ENCODE results near the gene CCDC102A.

The CCDC102A gene

DNA sequence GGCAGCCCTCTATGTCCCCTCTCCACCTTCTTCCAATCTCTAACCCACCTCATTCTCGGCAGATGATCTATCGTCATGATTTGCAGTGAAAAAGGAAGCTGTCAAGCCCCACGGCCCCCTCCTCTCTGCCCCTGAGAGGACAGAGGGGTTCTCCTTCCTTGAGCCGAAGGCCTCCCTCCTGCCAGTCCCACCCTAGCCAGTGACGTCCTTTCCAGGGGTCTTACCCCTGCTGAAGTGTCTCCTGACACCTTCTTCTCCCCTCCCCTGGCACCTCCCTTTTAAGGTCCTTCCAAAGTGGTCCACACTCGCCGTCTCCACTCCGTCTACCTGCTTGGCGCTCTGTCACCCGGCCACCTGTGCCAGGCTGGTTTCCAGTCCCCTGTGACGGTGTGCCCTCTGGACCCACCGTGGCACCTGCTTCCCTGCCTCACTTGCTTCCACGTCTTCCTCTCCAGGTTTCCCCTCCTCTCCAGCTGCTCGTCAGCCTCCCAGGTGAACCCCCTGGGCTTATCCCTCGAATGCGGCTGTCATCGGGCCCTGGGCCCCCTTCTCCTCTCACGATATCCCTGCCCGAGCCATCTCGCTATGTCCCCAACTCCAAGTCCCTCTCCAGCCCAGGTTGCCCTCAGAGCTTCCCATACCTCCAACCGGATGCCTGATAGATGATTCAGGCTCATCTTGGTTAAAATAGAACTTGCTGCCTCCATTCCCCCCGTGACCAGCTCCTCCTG, 5.7 kb downstream of the CCDC102A start:
- Histone ChIP-seq H3K36me3 (ENCODE audit: control insufficient read depth in 2 of 2, insufficient read depth in 2 of 2, low read length in 2 of 2) (peaks cover 0 to 4% of the 10 kb centered on the region in 2 donors), H3K27me3 (ENCODE audit: control insufficient read depth in 2 of 2, insufficient read depth in 2 of 2, low read length in 2 of 2) (no peaks in the 10 kb centered on the region), H3K9ac (ENCODE audit: low read depth in 1 of 2, low read length in 2 of 2) (peak overlapping the region in 1 of 2 donors; percentile 32), H3K4me3 (ENCODE audit: low read length in 2 of 2) (no peak overlapping the region), H3K4me1 (ENCODE audit: control insufficient read depth in 2 of 2, insufficient read depth in 2 of 2, low read length in 2 of 2) (peaks cover 22 to 24% of the 10 kb centered on the region in 2 donors), H3K27ac (ENCODE audit: low read depth in 2 of 2, low read length in 2 of 2) (peak overlapping the region in 1 of 2 donors; percentile 52), H3K9me3 (ENCODE audit: control insufficient read depth in 2 of 2, low read length in 2 of 2) (no peaks in the 10 kb centered on the region)

DNA sequence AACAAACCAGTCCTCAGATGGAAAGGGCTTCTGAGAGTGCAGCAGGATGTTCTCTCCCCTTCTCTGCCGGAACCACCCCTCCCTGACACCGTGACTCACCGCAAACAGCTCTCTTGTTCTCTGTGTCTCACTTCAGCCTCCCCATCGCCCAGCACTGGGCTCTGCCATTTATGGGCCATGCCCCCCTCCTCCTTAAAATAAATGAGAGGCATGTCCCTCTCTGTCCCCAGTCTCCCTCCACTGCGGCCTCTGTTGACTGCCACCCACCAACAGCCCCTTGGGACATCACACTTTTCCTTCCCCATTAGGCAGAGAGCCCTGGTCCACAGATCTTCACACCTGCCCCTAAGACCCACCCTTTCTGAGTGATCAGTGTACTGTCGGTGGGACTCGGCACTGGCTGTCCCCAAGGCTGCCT, 6.3 kb downstream of the CCDC102A start:
- Histone ChIP-seq H3K36me3 (ENCODE audit: control insufficient read depth in 2 of 2, insufficient read depth in 2 of 2, low read length in 2 of 2) (peaks cover 0 to 4% of the 10 kb centered on the region in 2 donors), H3K4me3 (ENCODE audit: low read length in 2 of 2) (no peak overlapping the region), H3K4me1 (ENCODE audit: control insufficient read depth in 2 of 2, insufficient read depth in 2 of 2, low read length in 2 of 2) (peaks cover 17 to 21% of the 10 kb centered on the region in 2 donors), H3K9me3 (ENCODE audit: control insufficient read depth in 2 of 2, low read length in 2 of 2) (no peaks in the 10 kb centered on the region), H3K27me3 (ENCODE audit: control insufficient read depth in 2 of 2, insufficient read depth in 2 of 2, low read length in 2 of 2) (no peaks in the 10 kb centered on the region), H3K27ac (ENCODE audit: low read depth in 2 of 2, low read length in 2 of 2) (peak overlapping the region in 1 of 2 donors; percentile 52), H3K9ac (ENCODE audit: low read depth in 1 of 2, low read length in 2 of 2) (peak overlapping the region in 1 of 2 donors; percentile 32)

DNA sequence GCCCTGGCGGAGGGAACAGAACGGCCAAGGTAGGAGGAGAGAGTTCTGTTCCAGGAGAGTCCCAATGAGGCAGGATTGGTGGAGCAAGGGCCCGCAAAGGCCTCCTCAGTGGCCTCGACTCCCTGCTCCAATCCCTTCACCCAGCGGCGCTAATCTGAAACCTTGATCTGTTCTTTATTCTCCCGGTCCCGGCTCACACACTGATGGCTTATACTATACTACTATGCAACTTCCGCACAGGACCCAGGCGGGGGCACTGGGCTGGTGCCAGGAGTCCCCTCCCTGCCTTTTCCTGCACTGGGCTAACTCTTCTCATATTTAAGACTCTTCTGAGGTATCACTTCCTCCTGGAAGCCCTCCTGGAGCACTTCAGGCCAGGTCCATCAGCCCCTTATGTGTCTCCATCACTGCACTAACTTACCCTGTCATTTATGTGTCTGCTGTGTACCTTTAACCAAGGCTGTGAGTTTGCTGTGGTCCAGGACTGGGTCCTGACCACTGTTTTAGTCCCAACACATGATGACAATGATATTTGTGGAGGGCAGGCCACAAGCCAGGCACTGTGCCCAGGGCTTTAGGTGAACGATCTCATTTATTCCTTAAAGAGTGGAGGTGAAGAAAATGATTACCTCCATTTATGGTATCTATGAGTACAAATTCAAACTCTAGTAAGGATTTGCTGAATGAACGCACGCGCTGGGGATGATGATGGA, 6.8 kb downstream of the CCDC102A start:
- Histone ChIP-seq H3K27me3 (ENCODE audit: control insufficient read depth in 2 of 2, insufficient read depth in 2 of 2, low read length in 2 of 2) (no peaks in the 10 kb centered on the region), H3K4me3 (ENCODE audit: low read length in 2 of 2) (no peak overlapping the region), H3K36me3 (ENCODE audit: control insufficient read depth in 2 of 2, insufficient read depth in 2 of 2, low read length in 2 of 2) (peaks cover 0 to 4% of the 10 kb centered on the region in 2 donors), H3K4me1 (ENCODE audit: control insufficient read depth in 2 of 2, insufficient read depth in 2 of 2, low read length in 2 of 2) (peaks cover 16 to 18% of the 10 kb centered on the region in 2 donors), H3K9me3 (ENCODE audit: control insufficient read depth in 2 of 2, low read length in 2 of 2) (no peaks in the 10 kb centered on the region), H3K27ac (ENCODE audit: low read depth in 2 of 2, low read length in 2 of 2) (no peak overlapping the region), H3K9ac (ENCODE audit: low read depth in 1 of 2, low read length in 2 of 2) (no peak overlapping the region)

DNA sequence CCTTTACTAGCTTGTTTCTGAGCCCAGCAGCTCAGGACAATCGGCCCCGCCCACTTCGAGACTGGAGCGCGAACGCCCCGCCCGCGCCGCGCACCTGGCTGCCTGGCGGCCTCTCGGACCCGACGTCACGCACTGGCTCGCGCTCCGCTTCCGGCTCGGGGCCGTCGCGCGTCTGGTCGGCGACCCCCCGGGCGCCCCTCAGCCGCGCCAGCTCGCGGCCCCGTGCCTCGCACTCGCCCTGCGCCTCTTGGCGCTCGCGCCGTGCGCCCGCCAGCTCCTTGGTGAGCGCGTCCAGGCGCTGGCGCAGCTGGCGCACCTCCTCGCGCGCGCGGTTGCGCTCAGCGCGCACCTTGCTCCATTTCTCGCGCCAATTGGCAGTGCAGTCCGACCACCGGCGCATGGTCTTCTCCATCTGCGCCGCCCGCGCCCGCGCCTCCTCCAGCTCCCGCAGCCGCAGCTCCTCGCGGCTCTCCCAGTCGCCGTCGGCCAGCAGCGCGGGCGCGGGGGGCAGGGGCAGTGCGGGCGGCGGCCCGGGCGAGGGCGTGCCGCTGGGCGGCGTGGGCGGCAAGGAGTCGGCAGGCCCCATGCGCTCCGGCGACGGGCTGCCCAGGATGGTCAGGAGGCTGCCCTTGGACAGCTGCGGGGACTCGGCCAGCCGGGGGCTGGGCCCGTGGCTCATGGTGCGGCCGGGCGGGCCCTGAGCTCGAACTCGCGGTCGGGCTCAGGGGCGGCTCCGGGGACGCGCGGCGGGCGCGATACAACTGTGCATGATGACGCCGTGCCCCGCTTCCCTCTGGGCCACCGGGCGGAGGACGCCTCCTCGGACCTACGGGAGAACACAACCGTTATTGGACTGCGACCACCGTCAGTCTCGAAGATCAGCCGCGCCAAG, 7.6 kb downstream of the CCDC102A start:
- Histone ChIP-seq H3K4me3 (ENCODE audit: low read length in 2 of 2) (peak overlapping the region; percentile 13 to 40), H3K36me3 (ENCODE audit: control insufficient read depth in 2 of 2, insufficient read depth in 2 of 2, low read length in 2 of 2) (peaks cover 0 to 4% of the 10 kb centered on the region in 2 donors), H3K27ac (ENCODE audit: low read depth in 2 of 2, low read length in 2 of 2) (no peak overlapping the region), H3K9me3 (ENCODE audit: control insufficient read depth in 2 of 2, low read length in 2 of 2) (no peaks in the 10 kb centered on the region), H3K27me3 (ENCODE audit: control insufficient read depth in 2 of 2, insufficient read depth in 2 of 2, low read length in 2 of 2) (no peaks in the 10 kb centered on the region), H3K4me1 (ENCODE audit: control insufficient read depth in 2 of 2, insufficient read depth in 2 of 2, low read length in 2 of 2) (peaks cover 15% of the 10 kb centered on the region in 2 donors), H3K9ac (ENCODE audit: low read depth in 1 of 2, low read length in 2 of 2) (peak overlapping the region in 1 of 2 donors; percentile 34)

DNA sequence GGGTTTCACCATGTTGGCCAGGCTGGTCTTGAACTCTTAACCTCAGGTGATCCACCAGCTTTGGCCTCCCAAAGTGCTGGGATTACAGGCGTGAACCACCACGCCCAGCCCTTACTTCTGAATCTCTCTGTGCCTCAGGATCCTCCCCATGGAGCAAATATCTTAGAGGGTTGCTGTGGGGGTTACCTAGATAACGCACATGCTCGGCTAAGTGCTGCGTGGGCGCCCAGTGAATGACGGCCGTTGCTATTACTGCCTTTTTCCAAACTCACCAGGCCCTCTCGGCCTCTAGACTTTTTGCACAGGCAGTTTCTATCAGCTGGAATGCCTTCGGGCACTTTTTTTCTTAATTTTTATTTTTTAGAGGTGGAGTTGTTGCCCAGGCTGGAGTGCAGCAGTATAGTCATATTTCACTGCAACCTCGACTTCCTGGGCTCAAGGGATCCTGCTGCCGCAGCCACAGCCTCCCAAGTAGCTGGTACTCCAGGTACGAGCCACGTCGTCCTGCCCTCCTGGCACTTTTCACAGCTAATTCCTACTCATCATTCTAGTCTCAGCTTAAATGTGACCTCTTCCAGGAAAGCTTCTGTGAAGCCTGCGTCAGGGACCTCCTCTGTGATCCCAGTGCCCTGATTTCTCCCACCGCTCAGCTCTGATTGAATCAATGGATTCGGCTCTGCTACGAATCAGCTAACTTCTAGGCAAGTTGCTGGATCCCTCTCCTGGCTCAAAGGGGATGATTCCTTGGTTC, 8.6 kb downstream of the CCDC102A start:
- Histone ChIP-seq H3K9ac (ENCODE audit: low read depth in 1 of 2, low read length in 2 of 2) (no peak overlapping the region), H3K27ac (ENCODE audit: low read depth in 2 of 2, low read length in 2 of 2) (no peak overlapping the region), H3K4me3 (ENCODE audit: low read length in 2 of 2) (no peak overlapping the region), H3K4me1 (ENCODE audit: control insufficient read depth in 2 of 2, insufficient read depth in 2 of 2, low read length in 2 of 2) (peaks cover 11 to 13% of the 10 kb centered on the region in 2 donors), H3K27me3 (ENCODE audit: control insufficient read depth in 2 of 2, insufficient read depth in 2 of 2, low read length in 2 of 2) (no peaks in the 10 kb centered on the region), H3K36me3 (ENCODE audit: control insufficient read depth in 2 of 2, insufficient read depth in 2 of 2, low read length in 2 of 2) (peaks cover 0 to 4% of the 10 kb centered on the region in 2 donors), H3K9me3 (ENCODE audit: control insufficient read depth in 2 of 2, low read length in 2 of 2) (no peaks in the 10 kb centered on the region)

DNA sequence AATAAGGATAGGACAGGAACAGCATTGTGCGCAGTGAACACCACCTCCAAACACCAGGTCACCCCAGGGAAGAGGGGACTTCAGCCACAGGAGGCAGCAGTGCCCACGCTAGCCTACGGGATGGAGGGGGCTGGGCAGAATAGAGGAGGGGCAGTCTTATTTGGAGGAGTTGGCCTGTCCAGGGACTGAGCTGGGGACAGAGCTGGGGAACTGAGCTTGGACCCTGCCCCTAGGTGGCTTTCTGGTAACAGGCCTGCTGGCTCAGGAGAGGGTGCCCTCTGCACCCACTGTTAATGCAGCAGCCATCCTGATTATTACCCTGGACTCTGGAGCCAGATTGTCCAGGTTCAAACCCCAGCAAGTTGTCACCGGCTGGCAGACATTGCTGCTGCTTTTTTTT, 9.3 kb downstream of the CCDC102A start:
- no peak overlapping the region for H3K9ac ChIP-seq (ENCODE audit: low read depth in 1 of 2, low read length in 2 of 2)
- no peak overlapping the region for H3K27ac ChIP-seq (ENCODE audit: low read depth in 2 of 2, low read length in 2 of 2)

DNA sequence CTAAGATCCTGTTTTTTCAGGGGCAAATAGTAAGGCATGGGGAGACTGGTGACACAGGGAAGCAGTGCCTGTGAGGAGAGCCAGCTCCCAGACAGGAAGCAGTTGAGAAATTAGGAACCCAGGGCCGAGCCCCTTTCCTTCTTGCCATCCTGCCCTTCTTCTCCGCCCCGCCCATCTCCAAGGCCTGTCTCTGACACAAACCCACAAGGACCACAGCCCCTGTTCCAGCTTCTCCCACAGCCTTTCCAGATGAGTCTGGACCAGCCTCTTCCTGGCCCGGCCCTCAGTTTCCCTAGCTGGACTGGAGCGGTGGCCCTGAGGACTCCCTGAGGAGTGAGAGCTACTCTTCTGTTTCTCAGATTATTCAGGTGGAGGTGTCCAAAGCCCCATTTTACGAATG, 9.9 kb downstream of the CCDC102A start:
- Histone ChIP-seq H3K4me3 (ENCODE audit: low read length in 2 of 2) (no peak overlapping the region), H3K36me3 (ENCODE audit: control insufficient read depth in 2 of 2, insufficient read depth in 2 of 2, low read length in 2 of 2) (peaks cover 0 to 4% of the 10 kb centered on the region in 2 donors), H3K27me3 (ENCODE audit: control insufficient read depth in 2 of 2, insufficient read depth in 2 of 2, low read length in 2 of 2) (no peaks in the 10 kb centered on the region), H3K9me3 (ENCODE audit: control insufficient read depth in 2 of 2, low read length in 2 of 2) (no peaks in the 10 kb centered on the region), H3K9ac (ENCODE audit: low read depth in 1 of 2, low read length in 2 of 2) (no peak overlapping the region), H3K4me1 (ENCODE audit: control insufficient read depth in 2 of 2, insufficient read depth in 2 of 2, low read length in 2 of 2) (peaks cover 8 to 10% of the 10 kb centered on the region in 2 donors), H3K27ac (ENCODE audit: low read depth in 2 of 2, low read length in 2 of 2) (no peak overlapping the region)

More for the DNA sequence above, 9.3 kb downstream of the CCDC102A start:
- Histone ChIP-seq H3K4me1 (ENCODE audit: control insufficient read depth in 2 of 2, insufficient read depth in 2 of 2, low read length in 2 of 2) (peaks cover 8 to 10% of the 10 kb centered on the region in 2 donors), H3K4me3 (ENCODE audit: low read length in 2 of 2) (no peak overlapping the region), H3K36me3 (ENCODE audit: control insufficient read depth in 2 of 2, insufficient read depth in 2 of 2, low read length in 2 of 2) (peaks cover 0 to 4% of the 10 kb centered on the region in 2 donors), H3K27me3 (ENCODE audit: control insufficient read depth in 2 of 2, insufficient read depth in 2 of 2, low read length in 2 of 2) (no peaks in the 10 kb centered on the region), H3K9me3 (ENCODE audit: control insufficient read depth in 2 of 2, low read length in 2 of 2) (no peaks in the 10 kb centered on the region)

DNA sequence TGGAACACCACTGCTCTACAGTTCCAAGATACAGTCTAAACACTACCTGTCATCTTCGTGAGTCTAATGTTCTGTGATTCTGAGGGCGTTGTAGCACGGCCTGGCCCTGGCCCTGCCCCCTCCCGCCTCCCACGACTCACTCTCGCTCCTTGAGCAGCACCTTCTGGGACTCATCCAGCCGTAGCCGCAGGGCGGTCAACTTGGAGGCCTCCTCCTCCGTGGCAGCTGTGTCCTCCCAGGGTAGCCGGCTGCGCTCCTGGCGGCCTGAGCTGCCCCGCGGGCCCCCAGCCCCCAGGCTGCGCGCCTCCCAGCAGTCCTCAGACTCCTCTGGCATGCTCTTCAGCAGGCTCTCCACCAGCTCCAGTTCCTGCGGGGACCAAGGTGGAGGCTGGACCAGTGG, 10.6 kb downstream of the CCDC102A start:
- Histone ChIP-seq H3K27me3 (ENCODE audit: control insufficient read depth in 2 of 2, insufficient read depth in 2 of 2, low read length in 2 of 2) (no peaks in the 10 kb centered on the region), H3K9me3 (ENCODE audit: control insufficient read depth in 2 of 2, low read length in 2 of 2) (no peaks in the 10 kb centered on the region), H3K4me3 (ENCODE audit: low read length in 2 of 2) (no peak overlapping the region), H3K36me3 (ENCODE audit: control insufficient read depth in 2 of 2, insufficient read depth in 2 of 2, low read length in 2 of 2) (peaks cover 0 to 4% of the 10 kb centered on the region in 2 donors), H3K27ac (ENCODE audit: low read depth in 2 of 2, low read length in 2 of 2) (no peak overlapping the region), H3K9ac (ENCODE audit: low read depth in 1 of 2, low read length in 2 of 2) (no peak overlapping the region), H3K4me1 (ENCODE audit: control insufficient read depth in 2 of 2, insufficient read depth in 2 of 2, low read length in 2 of 2) (peaks cover 7 to 9% of the 10 kb centered on the region in 2 donors)

DNA sequence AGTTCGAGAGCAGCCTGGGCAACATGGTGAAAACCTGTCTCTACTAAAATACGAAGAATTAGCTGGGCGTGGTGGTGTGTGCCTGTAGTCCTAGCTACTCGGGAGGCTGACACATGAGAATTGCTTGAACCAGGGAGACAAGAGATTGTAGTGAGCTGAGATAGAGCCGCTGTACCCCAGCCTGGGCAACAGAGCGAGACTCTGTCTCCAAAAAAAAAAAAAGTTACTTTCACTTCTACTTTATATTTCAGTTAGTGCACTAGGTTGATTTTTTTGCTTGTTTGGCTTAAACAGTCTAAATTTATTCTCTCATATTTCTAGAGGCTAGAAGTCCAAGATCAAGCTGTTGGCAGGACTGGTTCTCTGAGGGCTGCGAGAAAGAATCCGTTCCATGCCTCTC, 13.4 kb downstream of the CCDC102A start:
- no peak overlapping the region for H3K4me3 ChIP-seq (ENCODE audit: low read length in 2 of 2)
- H3K27ac ChIP-seq (ENCODE audit: low read depth in 2 of 2, low read length in 2 of 2): no peak overlapping the region
- H3K9me3 ChIP-seq (ENCODE audit: control insufficient read depth in 2 of 2, low read length in 2 of 2): no peaks in the 10 kb centered on the region
- H3K9ac ChIP-seq (ENCODE audit: low read depth in 1 of 2, low read length in 2 of 2): no peak overlapping the region
- peaks cover 0 to 4% of the 10 kb centered on the region in 2 donors for H3K36me3 ChIP-seq (ENCODE audit: control insufficient read depth in 2 of 2, insufficient read depth in 2 of 2, low read length in 2 of 2)
- H3K4me1 ChIP-seq (ENCODE audit: control insufficient read depth in 2 of 2, insufficient read depth in 2 of 2, low read length in 2 of 2): no peaks in the 10 kb centered on the region
- no peaks in the 10 kb centered on the region for H3K27me3 ChIP-seq (ENCODE audit: control insufficient read depth in 2 of 2, insufficient read depth in 2 of 2, low read length in 2 of 2)
